Activated T-helper 17 cell treated with anti-CD3 and anti-CD28 coated beads, Interleukin-2, amount 50 U/mL, for 72 hours (primary cell): ENCODE data around the gene SLC39A5. TPM values are rescaled to one million over a fixed set of nuclear protein-coding genes. Genes with fewer than 3 reads are reported as not detected.
"Not testable (repeated sequence)": the region's sequence is repeated elsewhere in the genome, so short reads cannot be mapped to it uniquely, and the experiment has no call there.

Experiments
- ATAC-seq: fragments of 150-1000 bp; cut with Tn5 transposase; replicated peaks from 2 replicates; pipeline ENCODE4 v1.10.0; 2021; ENCODE audit warnings: mild to moderate bottlenecking, moderate library complexity
- H3K27ac Mint-ChIP-seq: one replicate; pipeline ENCODE4 v1.8.0; 2022; ENCODE audit warnings: mixed read lengths
- H3K27me3 Mint-ChIP-seq: one replicate; pipeline ENCODE4 v1.8.0; 2022; ENCODE audit warnings: mixed read lengths
- H3K36me3 Mint-ChIP-seq: one replicate; pipeline ENCODE4 v1.8.0; 2022; ENCODE audit warnings: low read depth, mild to moderate bottlenecking, mixed read lengths
- H3K4me1 Mint-ChIP-seq: one replicate; pipeline ENCODE4 v1.8.0; 2022; ENCODE audit warnings: mixed read lengths
- H3K4me3 Mint-ChIP-seq: one replicate; pipeline ENCODE4 v1.8.0; 2022; ENCODE audit warnings: mild to moderate bottlenecking, mixed read lengths
- H3K9me3 Mint-ChIP-seq: one replicate; pipeline ENCODE4 v1.8.0; 2022; ENCODE audit warnings: mixed read lengths
- total RNA-seq, 2 donors: library from RNA; stranded (reverse); gene quantifications; one replicate each; pipeline ENCODE4 v1.2.3, GENCODE V29; 2022

Gene SLC39A5
- total RNA-seq, 2 donors from 2014 or later, result 0.41 TPM; not detected in 1

- ATAC-seq, H3K27me3 Mint-ChIP-seq, H3K9me3 Mint-ChIP-seq: not testable (repeated sequence)
- H3K27ac Mint-ChIP-seq, result peak overlapping the region; percentile 94
- H3K4me3 Mint-ChIP-seq, result peak overlapping the region; percentile 97
- peaks cover 20% of the 10 kb centered on the region for H3K36me3 Mint-ChIP-seq
- peaks cover 18% of the 10 kb centered on the region for H3K4me1 Mint-ChIP-seq
Measured at GRCh38 chr12:56266068-56266692, 36.3 kb downstream of the SLC39A5 start.

GRCh38 chr12:56266693-56267442 lies 37.0 kb downstream of the SLC39A5 start, which contains the start of gene COQ10A:
TSS of gene COQ10A (plus strand) at chr12:56266942. CDS start at chr12:56267119, 177 bp downstream.
- peak within 1 kb of the TSS; percentile 94 for H3K27ac Mint-ChIP-seq
- no peaks in the 10 kb centered on the region for H3K9me3 Mint-ChIP-seq
- ATAC-seq, result peak; percentile 94

GRCh38 chr12:56267443-56268071 lies 37.7 kb downstream of the SLC39A5 start:
- ATAC-seq, result no peak
- H3K9me3 Mint-ChIP-seq, result no peaks in the 10 kb centered on the region
- H3K27me3 Mint-ChIP-seq, result no peaks in the 10 kb centered on the region
- H3K36me3 Mint-ChIP-seq, result peaks cover 34% of the 10 kb centered on the region
- peaks cover 18% of the 10 kb centered on the region for H3K4me1 Mint-ChIP-seq
- H3K27ac Mint-ChIP-seq, result peak overlapping the region; percentile 59
- H3K4me3 Mint-ChIP-seq, result peak overlapping the region; percentile 97

More at GRCh38 chr12:56266693-56267442, 37.0 kb downstream of the SLC39A5 start, which contains the start of gene COQ10A:
- peaks cover 18% of the 10 kb centered on the region for H3K4me1 Mint-ChIP-seq
- H3K4me3 Mint-ChIP-seq, result peak within 1 kb of the TSS; percentile 97
- H3K27me3 Mint-ChIP-seq, result no peaks in the 10 kb centered on the region
- peaks cover 27% of the 10 kb centered on the region for H3K36me3 Mint-ChIP-seq

- Mint-ChIP-seq H3K9me3 (no peaks in the 10 kb centered on the region), H3K4me3 (no peak overlapping the region), H3K27me3 (no peaks in the 10 kb centered on the region), H3K36me3 (peaks cover 68% of the 10 kb centered on the region), H3K27ac (peak overlapping the region; percentile 69), H3K4me1 (peaks cover 18% of the 10 kb centered on the region)
- no peak for ATAC-seq
Measured at GRCh38 chr12:56271031-56271430, 41.2 kb downstream of the SLC39A5 start.

GRCh38 chr12:56272468-56272867 lies 42.6 kb downstream of the SLC39A5 start:
- not testable (repeated sequence) for H3K27ac Mint-ChIP-seq, ATAC-seq, H3K27me3 Mint-ChIP-seq, H3K4me3 Mint-ChIP-seq, H3K9me3 Mint-ChIP-seq
- peaks cover 83% of the 10 kb centered on the region for H3K36me3 Mint-ChIP-seq
- H3K4me1 Mint-ChIP-seq, result peaks cover 11% of the 10 kb centered on the region

- Mint-ChIP-seq H3K36me3 (peaks cover 95% of the 10 kb centered on the region), H3K27ac (no peak overlapping the region), H3K9me3 (no peaks in the 10 kb centered on the region), H3K4me1 (peaks cover 1% of the 10 kb centered on the region), H3K4me3 (no peak overlapping the region), H3K27me3 (no peaks in the 10 kb centered on the region)
- no peak for ATAC-seq
Measured at GRCh38 chr12:56274299-56274698, 44.4 kb downstream of the SLC39A5 start.

GRCh38 chr12:56278905-56279304 lies 49.1 kb downstream of the SLC39A5 start:
- ATAC-seq, result no peak
- Mint-ChIP-seq H3K27ac (no peak overlapping the region), H3K4me3 (no peak overlapping the region), H3K9me3 (no peaks in the 10 kb centered on the region), H3K27me3 (no peaks in the 10 kb centered on the region), H3K4me1 (no peaks in the 10 kb centered on the region), H3K36me3 (peaks cover 96% of the 10 kb centered on the region)

- no peaks in the 10 kb centered on the region for H3K27me3 Mint-ChIP-seq
- H3K9me3 Mint-ChIP-seq, result no peaks in the 10 kb centered on the region
- peaks cover 93% of the 10 kb centered on the region for H3K36me3 Mint-ChIP-seq
- ATAC-seq, result no peak
- no peaks in the 10 kb centered on the region for H3K4me1 Mint-ChIP-seq
- H3K4me3 Mint-ChIP-seq, result no peak overlapping the region
- no peak overlapping the region for H3K27ac Mint-ChIP-seq
Measured at GRCh38 chr12:56280849-56281248, 51.0 kb downstream of the SLC39A5 start.

- Mint-ChIP-seq H3K27me3 (no peaks in the 10 kb centered on the region), H3K4me3 (no peak overlapping the region), H3K36me3 (peaks cover 93% of the 10 kb centered on the region), H3K27ac (peak overlapping the region; percentile 27), H3K9me3 (no peaks in the 10 kb centered on the region), H3K4me1 (no peaks in the 10 kb centered on the region)
- no peak for ATAC-seq
Measured at GRCh38 chr12:56282030-56282429, 52.2 kb downstream of the SLC39A5 start.

- Mint-ChIP-seq H3K36me3 (peaks cover 89% of the 10 kb centered on the region), H3K9me3 (no peaks in the 10 kb centered on the region), H3K4me3 (no peak overlapping the region), H3K4me1 (no peaks in the 10 kb centered on the region), H3K27me3 (no peaks in the 10 kb centered on the region), H3K27ac (peak overlapping the region; percentile 27)
- ATAC-seq, result no peak
Measured at GRCh38 chr12:56282579-56282978, 52.7 kb downstream of the SLC39A5 start.

GRCh38 chr12:56284263-56284662 lies 54.4 kb downstream of the SLC39A5 start:
- not testable (repeated sequence) for H3K27ac Mint-ChIP-seq, ATAC-seq, H3K4me3 Mint-ChIP-seq, H3K27me3 Mint-ChIP-seq, H3K4me1 Mint-ChIP-seq, H3K9me3 Mint-ChIP-seq
- peaks cover 90% of the 10 kb centered on the region for H3K36me3 Mint-ChIP-seq

- no peak for ATAC-seq
- Mint-ChIP-seq H3K27me3 (no peaks in the 10 kb centered on the region), H3K36me3 (peaks cover 89% of the 10 kb centered on the region), H3K4me1 (peaks cover 2% of the 10 kb centered on the region), H3K9me3 (no peaks in the 10 kb centered on the region), H3K4me3 (no peak overlapping the region), H3K27ac (peak overlapping the region; percentile 57)
Measured at GRCh38 chr12:56286044-56286830, 56.4 kb downstream of the SLC39A5 start.
